ENCODE results near the gene SERHL2. TPM values are rescaled to one million over a fixed set of nuclear protein-coding genes. Genes with fewer than 3 reads are reported as not detected.
A peak's percentile ranks its signal among the peaks of the same experiment; 100 is the strongest.
"Not testable (repeated sequence)": the region's sequence is repeated elsewhere in the genome, so short reads cannot be mapped to it uniquely, and the experiment has no call there.

Gene SERHL2
- polyA plus RNA-seq, 3 donors = 0.20 to 0.60 (median 0.24) TPM

DNA sequence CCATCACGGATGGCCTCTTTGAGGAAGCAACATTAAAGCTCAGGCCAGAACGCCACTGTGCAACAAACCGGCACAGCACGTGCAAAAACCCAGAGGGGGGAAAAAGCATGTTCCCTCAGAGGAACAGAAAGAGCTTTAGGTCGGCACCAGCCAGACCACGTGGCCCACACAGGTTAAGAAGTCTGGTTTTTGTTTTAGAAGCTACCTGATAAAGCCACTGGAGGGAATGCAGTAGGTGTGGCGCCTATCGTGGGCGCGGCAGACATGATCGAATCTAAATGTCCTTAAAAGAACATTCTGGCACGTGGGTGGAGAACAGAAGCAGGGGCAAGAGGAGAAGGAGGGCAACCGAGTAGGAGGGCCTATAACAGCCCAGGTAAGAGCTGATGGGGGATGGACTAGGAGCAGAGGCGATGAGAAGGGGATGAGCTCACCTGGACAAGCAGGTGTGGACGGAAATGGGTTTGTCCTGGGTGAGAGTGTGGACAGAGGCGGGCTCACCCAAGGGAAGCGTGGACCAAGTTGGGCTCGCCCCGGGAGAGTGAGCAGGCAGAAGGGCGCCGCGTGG is 27.5 kb downstream of the SERHL2 start:
- Histone ChIP-seq H3K4me2 (replicated peaks; ENCODE audit: extremely low read depth, low read length, poor library complexity, severe bottlenecking) (peak overlapping the region; percentile 73), H2AFZ (ENCODE audit: insufficient read depth, low read depth, low read length, poor library complexity, severe bottlenecking) (peak overlapping the region; percentile 71), H4K20me1 (ENCODE audit: insufficient read depth, low read length) (peaks cover 17% of the 10 kb centered on the region), H3K27ac (ENCODE audit: low read depth in 1 of 2, low read length in 2 of 2) (peak overlapping the region in 1 of 2 donors; percentile 48), H3K36me3 (replicated peaks in 1 of 2; ENCODE audit: control insufficient read depth in 1 of 2, insufficient read depth in 2 of 2, low read length in 2 of 2) (peaks cover 44 to 64% of the 10 kb centered on the region in 2 donors), H3K4me1 (ENCODE audit: control insufficient read depth in 1 of 2, insufficient read depth in 2 of 2, low read length in 2 of 2) (peaks cover 20 to 29% of the 10 kb centered on the region in 2 donors), H3K4me3 (replicated peaks in 1 of 3; ENCODE audit: low read depth in 2 of 3, low read length in 3 of 3) (peak overlapping the region; percentile 44 to 78 (median 74)), H3K9ac (ENCODE audit: insufficient read depth, low read length, poor library complexity, severe bottlenecking) (peak overlapping the region; percentile 72)
- H3K27ac Mint-ChIP-seq = peak overlapping the region in 5 of 7 donors; percentile 26 to 88 (median 80)
- H3K4me3 Mint-ChIP-seq = peak overlapping the region; percentile 91 to 94
- H3K36me3 Mint-ChIP-seq = peaks cover 35 to 63% of the 10 kb centered on the region in 2 donors
- H3K9me3 ChIP-seq (replicated peaks in 1 of 2; ENCODE audit: control insufficient read depth in 1 of 2, insufficient read depth in 1 of 2, low read length in 2 of 2); DNase-seq; H3K79me2 ChIP-seq (ENCODE audit: insufficient read depth, low read length); H3K27me3 ChIP-seq (ENCODE audit: control insufficient read depth in 2 of 2, insufficient read depth in 2 of 2, low read length in 2 of 2); H3K9me3 Mint-ChIP-seq; H3K27me3 Mint-ChIP-seq (ENCODE audit: low read depth in 3 of 3); intact Hi-C loops (cut with micrococcal nuclease): not testable (repeated sequence)
- 0% methylated on average over 8 of the region's 22 CpGs for WGBS (ENCODE audit: insufficient coverage)
- peaks cover 26% of the 10 kb centered on the region for H3K4me1 Mint-ChIP-seq

- peaks cover 0 to 2% (median 2%) of the 10 kb centered on the region in 3 donors for H3K27me3 Mint-ChIP-seq (ENCODE audit: low read depth in 3 of 3)
- Histone ChIP-seq H3K9me3 (replicated peaks in 1 of 2; ENCODE audit: control insufficient read depth in 1 of 2, insufficient read depth in 1 of 2, low read length in 2 of 2) (no peaks in the 10 kb centered on the region), H4K20me1 (ENCODE audit: insufficient read depth, low read length) (peaks cover 19% of the 10 kb centered on the region), H3K36me3 (replicated peaks in 1 of 2; ENCODE audit: control insufficient read depth in 1 of 2, insufficient read depth in 2 of 2, low read length in 2 of 2) (peaks cover 44 to 62% of the 10 kb centered on the region in 2 donors), H3K9ac (ENCODE audit: insufficient read depth, low read length, poor library complexity, severe bottlenecking) (peak overlapping the region; percentile 72), H3K27ac (ENCODE audit: low read depth in 1 of 2, low read length in 2 of 2) (peak overlapping the region in 1 of 2 donors; percentile 48), H3K4me2 (replicated peaks; ENCODE audit: extremely low read depth, low read length, poor library complexity, severe bottlenecking) (peak overlapping the region; percentile 73), H3K4me3 (replicated peaks in 1 of 3; ENCODE audit: low read depth in 2 of 3, low read length in 3 of 3) (peak overlapping the region; percentile 44 to 78 (median 74)), H3K4me1 (ENCODE audit: control insufficient read depth in 1 of 2, insufficient read depth in 2 of 2, low read length in 2 of 2) (peaks cover 27 to 36% of the 10 kb centered on the region in 2 donors), H3K27me3 (ENCODE audit: control insufficient read depth in 2 of 2, insufficient read depth in 2 of 2, low read length in 2 of 2) (no peaks in the 10 kb centered on the region), H3K79me2 (ENCODE audit: insufficient read depth, low read length) (peaks cover 7% of the 10 kb centered on the region), H2AFZ (ENCODE audit: insufficient read depth, low read depth, low read length, poor library complexity, severe bottlenecking) (peak overlapping the region; percentile 71)
- intact Hi-C loops (cut with micrococcal nuclease) = no loop called here
- whole genome bisulfite sequencing (ENCODE audit: insufficient coverage) = 4% methylated on average over 56 of the region's 64 CpGs
- peak overlapping the region; percentile 91 to 94 for H3K4me3 Mint-ChIP-seq
- TF ChIP-seq CTCF (IDR thresholded peaks at IDR 0.05) = no peak
- peak overlapping the region in 5 of 7 donors; percentile 10 to 81 (median 58) for H3K27ac Mint-ChIP-seq
- H3K4me1 Mint-ChIP-seq = peaks cover 33% of the 10 kb centered on the region
- DNase-seq = peak; percentile 43 to 58 (median 54)
- peaks cover 35 to 68% of the 10 kb centered on the region in 2 donors for H3K36me3 Mint-ChIP-seq
- no peaks in the 10 kb centered on the region for H3K9me3 Mint-ChIP-seq
These were observed 28.3 kb downstream of the SERHL2 start for GRCh38 chr22:42581762-42582716.

Data from CD14-positive monocyte (primary cell).